Non-pigmented ciliary epithelial cell (primary cell): Measurements from ENCODE around the gene PLA2G6.
"Not testable (repeated sequence)": the region's sequence is repeated elsewhere in the genome, so short reads cannot be mapped to it uniquely, and the experiment has no call there.

ENCODE experiments used
- DNase-seq: peaks from one replicate; pipeline ENCODE4 v3.0.0-alpha.2; 2010; ENCODE audit warnings: low read depth

The PLA2G6 gene

DNA sequence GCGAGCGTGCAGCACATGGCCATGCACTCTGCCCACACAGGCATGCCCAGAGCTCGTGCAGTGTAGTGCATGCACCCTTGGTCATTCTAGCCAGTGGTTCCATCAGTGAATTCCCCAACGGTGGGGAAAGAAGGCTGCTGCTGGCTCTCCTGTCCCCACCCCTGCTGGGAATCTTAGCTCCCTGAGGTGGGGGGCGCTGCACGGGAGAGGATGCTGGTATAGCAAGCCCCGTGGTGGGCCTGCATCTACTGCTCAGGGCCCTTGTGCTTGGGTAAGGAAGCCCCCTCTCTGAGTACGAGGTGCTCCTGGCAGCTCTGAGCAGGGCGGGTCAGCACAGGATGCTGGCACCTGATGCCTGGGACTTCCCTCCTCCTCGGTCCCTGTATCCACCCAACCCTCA, 52.6 kb downstream of the PLA2G6 start:
- DNase-seq, result no peak

DNA sequence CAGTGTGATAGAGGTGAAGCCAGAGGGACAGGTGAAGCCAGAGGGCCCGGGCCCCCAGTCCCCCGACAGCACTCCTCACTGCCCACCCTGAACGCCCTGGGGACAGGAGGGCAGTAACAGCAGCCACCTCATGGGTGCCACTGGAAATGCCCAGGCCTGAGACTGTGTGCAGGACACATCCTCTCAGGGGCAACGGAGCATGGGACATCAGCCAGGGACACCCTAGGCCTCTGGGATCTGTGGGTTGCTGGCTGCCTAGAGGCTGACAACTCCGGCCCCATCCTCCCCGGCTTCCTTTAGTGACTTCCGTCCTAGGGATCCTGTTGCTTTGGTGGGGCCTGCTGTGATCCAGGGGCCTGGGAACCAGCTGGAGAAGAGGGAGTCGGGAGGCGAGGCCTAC, 53.8 kb downstream of the PLA2G6 start:
- DNase-seq, result no peak

- DNase-seq, result no peak
Observed at GRCh38 chr22:38126928-38127668, 54.5 kb downstream of the PLA2G6 start.

DNA sequence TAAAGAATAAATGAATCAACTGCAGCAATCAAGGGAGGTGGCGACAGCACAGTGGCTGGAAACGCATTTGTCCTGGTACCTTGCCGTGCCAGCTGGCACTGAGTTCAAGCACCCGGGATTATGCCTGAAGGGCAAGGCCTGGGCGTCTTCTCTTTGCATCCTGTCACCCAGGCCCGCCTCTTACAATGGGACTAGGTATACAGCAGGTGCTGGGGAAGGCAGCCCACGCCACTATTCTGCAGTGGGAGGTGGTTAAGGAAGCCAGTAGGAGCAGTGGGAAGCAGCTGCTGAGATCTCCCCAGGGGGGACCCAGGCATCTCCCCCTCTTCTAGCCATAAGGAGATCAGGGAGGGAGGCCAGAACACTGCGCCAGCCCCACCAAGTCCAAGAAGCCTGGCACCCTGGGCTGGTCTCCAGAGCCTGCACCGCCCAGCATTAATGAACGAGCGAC, 55.9 kb downstream of the PLA2G6 start:
- DNase-seq, result no peak

- DNase-seq, result no peak
Observed at GRCh38 chr22:38125038-38125610, 56.5 kb downstream of the PLA2G6 start.

DNA sequence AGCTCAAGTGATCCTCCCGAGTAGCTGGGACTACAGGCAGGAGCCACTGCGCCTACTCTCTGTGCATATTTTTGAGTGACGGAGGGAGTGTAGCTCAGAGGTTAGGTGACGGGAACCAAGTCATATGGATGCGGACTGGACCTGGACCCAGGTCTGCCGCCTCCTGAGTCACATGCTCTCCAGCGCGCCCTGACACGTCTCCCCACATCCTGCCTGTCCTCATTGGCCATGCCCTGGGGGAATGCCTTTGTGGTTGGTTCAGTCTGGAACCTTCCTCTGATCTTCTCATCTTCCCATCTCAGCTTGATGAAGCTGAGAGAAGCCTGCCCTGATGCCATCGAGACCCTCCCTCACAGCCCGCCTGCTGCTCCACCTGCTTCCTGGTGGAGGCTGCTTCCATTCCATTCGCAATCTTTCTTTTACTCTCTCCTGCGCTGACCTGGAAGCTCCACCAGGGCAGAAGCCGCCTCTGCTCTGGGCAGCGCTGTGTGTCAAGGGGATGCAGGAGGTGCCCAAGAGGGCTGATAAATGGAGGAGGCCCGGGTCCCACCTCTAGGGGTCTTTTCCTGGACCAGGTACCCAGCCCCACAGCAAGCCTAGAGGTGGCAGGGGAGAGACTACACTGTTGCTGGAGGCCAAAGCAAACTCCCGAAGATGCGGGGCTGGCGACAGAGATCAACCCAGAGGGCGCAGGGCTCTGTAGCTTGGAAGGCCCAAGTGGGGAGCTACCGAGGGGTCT, 57.2 kb downstream of the PLA2G6 start:
- DNase-seq, result no peak

DNA sequence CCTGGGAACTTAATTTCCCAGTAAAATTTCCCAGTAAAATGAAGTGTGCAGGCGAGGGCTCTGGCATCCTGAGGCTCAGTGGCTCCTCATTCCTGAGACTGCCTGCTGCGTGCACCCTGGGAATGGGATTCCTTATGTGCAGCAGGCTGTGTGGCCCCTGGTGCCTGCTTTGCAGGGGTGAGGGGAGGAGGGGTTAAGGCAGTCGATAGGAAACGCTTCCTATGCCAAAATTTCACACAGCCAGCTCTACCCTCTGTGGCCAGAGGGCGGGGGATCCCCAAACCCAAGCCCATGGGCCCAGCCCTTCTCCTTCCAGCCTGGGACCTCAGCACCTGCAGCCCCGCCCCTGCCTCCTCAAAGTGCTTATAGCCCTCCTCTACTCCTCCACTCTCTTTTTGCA, 59.0 kb downstream of the PLA2G6 start:
- DNase-seq, result no peak

DNA sequence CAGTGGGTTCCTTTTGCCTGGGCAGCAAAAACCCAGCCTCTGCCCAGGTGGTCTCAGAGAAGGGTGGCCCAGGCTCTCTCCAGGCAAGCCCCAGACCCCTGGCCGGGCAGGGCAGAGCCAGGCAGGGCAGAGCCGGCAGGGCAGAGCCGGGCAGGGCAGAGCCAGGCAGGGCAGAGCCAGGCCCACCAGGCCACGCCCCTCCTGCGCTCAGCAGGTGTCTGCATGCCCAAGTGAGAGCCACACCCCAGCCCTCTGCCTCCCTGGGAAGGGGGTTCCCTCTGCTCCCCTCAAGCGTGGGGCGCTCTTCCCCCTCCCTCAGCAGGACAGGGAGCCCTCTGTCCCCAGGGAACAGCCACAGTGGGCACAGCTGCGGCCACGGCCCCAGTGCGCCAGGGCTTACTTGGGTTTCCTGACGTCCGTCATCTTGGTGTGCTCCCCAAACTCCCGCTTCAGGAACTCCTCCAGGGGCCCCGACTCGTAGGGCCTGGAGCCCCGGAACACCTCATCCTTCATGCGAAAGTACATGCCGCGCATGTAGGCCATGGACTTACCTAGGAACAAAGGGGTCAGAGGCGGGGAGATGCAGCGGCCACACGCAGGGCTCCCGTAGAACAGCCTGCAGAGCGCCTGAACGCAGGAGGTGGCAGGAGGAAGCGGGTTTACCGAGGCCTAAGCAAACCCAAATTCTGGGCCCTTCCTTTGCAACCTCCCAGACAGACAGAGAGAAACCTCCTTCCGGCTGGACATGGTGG, 61.1 kb downstream of the PLA2G6 start:
- DNase-seq, result no peak

DNA sequence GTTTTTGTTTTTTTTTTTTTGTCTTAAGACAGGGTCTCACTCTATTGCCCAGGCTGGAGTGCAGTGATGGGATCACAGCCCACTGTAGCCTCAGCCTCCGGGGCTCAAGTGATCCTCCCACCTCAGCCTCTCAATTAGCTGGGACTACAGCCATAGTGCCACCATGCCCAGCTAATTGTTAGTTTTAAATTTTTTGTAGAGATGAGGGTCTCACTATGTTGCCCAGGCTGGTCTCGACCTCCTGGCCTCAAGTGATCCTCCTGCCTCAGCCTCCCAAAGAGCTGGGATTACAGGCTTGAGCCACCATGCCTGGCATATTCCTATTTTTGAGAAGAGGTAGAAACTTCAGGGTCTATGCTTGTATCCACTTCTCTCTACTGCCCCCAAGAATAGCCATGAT, 62.9 kb downstream of the PLA2G6 start:
- not testable (repeated sequence) for DNase-seq

DNA sequence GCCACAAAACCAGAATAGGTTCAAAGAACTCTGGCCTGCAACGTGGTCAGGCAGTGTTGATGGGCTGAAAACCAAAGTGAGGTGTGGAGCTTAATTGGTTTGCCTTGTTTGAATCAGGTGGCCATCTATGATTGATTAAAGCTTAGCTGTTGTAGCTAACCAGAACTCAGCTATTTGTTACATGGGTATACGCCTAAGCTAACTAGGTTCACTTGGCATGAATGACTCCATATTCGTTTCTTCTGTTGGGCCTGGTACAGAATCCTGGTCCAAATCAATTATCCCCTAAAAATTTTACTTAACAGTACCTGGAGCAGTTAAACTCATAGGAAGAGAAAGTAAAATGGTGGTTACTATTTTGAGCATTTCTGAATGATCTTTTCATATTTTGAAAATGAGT, 63.4 kb downstream of the PLA2G6 start:
- no peak for DNase-seq

DNA sequence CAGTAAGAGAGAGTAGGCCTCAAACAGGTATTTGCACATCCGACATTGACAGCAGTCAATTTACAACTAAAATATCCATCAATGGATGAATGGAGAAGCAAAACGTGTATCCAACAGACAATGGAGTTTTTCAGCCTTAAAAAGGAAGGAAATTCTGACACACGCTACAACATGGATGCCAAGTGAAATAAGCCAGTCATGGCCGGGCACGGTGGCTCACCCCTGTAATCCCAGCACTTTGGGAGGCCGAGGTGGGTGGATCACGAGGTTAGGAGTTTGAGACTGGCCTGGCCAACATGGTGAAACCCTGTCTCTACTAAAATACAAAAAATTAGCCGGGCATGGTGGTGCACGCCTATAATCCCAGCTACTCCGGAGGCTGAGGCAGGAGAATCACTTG, 64.1 kb downstream of the PLA2G6 start:
- not testable (repeated sequence) for DNase-seq

DNA sequence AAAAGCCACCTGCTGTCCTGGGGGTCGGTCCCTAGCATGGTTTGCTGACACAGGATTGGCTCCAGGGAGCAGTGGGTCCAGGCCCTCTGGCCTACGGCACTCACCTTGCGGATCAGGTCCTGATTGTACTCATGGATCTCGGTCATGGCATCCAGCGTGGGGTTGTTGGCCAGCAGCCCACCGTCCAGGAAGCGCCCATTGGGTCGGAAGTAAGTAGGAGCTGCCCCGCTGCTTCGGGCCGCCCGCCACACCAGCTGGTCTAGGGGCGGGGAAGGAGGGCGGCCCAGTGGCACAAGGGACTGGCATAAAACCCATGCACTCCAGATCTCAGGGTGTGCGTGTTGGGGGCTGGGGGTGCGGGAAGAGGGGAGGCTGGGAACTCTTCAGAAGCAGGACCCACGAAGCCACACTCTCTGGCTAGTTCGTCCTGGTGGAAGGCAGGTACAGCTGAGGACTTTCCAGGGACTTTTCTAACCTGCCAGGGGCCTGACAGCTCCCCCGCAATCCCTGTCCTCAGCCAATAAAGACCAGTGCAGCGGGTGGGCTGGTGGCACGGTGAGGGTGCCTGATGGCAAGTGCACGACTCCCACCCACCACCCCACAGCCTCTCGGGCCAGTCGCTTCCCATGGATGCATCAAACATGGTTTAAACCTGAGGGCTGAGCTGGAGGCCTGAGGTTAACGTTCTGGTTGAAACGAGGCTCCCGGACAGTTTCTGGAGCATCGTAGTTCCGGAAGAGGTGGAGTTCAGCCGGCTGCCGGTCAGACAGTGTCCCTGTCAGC, 66.0 kb downstream of the PLA2G6 start:
- no peak for DNase-seq

DNA sequence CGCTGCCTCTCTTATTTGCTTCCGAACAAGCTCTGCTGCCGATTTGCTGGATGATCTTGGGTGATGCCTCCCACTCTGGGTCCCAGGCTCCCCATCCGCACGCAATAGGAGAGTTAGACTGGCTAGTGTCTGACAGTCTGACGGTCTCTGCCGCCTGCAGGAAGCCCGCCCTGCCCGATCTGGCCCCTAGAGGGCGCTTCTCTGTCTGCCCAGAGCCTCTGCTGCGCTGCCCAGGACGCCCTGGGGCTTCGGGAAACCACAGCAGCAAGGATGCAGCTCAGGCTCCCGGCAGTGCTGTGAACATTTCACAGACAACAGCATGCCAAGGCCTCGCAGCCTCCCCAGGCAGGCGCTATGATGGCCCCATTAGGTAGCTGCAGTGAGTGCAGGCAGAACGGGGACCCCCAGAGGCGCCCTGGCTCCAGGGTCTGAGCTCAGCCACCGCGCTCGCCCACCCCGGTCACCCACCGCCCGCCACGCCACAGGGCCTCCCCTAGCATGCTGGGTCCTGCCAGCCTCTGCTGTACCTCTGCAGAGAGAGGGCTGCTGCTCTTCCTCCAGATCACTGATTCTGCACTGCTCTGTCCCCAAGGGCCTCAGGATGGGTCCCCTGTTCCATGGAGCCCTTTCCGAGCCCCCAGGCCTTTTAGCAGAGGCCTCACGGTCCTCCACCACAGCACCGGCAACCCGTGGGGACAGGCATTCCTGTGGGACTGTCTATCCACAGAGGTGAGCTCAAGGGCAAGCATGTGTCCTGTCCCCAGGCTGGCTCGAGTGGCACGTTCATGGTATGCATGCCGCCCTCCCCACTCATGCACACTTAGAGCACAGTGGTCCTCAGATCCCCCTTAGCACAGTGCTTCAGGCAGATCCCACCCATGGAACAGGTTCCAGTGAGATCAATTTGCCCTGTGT, 66.9 kb downstream of the PLA2G6 start:
- peak; percentile 38 for DNase-seq

DNA sequence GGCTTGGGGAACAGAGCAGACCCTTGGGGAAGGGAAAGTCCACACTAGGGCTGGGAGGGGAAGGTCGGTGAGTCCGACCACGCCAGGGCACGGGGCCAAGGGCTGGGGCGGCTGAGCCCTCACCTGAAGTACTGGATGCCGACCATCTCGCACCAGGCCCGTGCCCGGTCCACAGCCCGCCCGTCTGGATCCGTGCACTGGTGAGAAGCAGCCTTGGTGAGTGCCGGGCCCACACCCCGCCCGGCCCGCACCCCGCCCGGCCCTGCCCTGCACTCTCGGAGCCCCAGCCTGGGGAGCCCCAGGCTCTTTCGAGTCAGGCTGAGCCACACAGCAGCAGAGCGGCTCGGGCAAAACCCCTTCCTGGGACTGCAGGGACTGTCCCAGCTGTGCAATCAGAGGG, 69.2 kb downstream of the PLA2G6 start:
- DNase-seq, result no peak

GRCh38 chr22:38111925-38112355, 69.7 kb downstream of the PLA2G6 start:
- DNase-seq, result no peak

- no peak for DNase-seq
Observed at GRCh38 chr22:38110863-38111852, 70.5 kb downstream of the PLA2G6 start.

DNA sequence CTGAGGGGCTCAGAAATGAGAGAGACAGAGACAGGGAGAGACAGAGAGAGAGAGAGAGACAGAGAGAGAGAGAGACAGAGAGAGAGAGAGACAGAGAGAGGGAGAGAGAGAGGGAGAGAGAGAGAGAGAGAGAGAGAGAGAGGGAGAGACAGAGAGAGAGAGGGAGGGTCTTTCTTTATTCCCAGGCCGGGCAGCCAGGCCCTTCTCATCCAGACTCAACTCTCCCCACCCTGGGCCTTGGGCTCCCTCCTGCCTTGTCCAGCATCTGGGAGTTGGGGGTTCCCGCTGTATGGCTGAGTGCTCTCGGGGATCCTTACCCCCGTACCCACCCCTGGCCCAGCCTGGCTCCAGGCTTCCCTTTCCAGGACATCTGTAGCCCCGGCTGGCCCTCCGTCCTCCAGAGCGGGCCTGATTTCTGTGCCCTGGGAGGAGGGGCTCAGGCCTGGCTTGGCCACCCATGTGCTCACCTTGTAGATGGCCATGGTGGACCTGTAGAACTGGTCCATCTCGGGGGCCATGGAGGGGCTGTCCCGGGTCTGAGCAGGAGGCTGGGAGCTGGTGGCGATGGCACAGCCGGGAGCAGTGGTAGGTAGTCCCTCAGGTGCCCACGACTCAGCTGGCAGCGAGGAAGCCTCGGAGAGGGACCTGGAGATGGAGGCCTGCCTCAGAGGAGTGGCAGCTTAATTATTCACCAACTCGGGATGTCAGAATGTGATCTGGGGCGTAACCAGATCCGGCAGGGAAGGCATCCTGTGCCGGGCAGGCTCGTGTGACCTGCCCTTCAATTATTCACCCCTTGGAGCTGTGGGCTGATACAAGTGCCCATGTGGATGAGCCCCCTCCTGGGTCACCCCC, 71.4 kb downstream of the PLA2G6 start, which contains the start of gene BAIAP2L2:
BAIAP2L2 (minus strand) TSS at position 677 of the 855 bp plus-strand sequence; CDS start at position 518, 159 bp downstream.
- no peak for DNase-seq

DNA sequence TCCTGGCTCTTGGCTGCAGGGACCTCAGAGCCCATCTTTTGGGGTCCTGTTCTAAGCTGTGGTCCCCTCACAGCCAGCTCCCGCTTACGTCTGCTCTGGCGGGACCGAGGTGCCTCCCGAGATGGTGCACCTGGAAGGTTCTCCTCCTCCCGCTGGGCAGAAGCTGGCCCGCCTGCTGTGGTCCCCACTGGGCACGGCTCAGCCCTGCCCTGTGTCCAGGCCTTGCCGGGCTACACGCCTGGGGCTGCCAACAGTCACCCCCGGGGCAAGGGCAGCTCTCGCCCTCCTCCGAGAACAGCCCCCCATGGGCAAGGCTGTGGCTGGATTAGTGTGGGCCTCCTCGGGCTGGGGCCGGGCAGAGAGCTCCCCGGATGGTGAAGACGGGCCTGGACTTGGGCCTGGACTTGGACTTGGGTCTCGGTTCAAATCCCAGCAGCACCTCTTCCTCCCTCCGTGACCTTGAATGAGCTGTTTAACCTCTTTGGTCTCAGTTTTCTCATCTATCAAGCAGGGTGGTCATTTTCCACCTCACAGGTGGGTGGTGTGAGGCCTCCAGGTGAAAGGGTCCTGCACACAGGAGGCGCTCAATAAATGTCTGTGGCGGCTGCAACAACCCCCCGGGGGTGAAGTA, 72.1 kb downstream of the PLA2G6 start:
- DNase-seq, result no peak
